Adrenal gland (tissue), 12 donors: ENCODE results near the gene ZNF862. TPM values are rescaled to one million over a fixed set of nuclear protein-coding genes. Genes with fewer than 3 reads are reported as not detected.

Experiments
- DNase-seq, 7 donors: peaks; one replicate each; pipeline ENCODE4 v3.0.0-alpha.2; 2019 to 2020
- H3K27ac ChIP-seq, 5 donors: fragments of 200-600 bp; sonication (generic) in 4 of 5; 1 replicate in 3 of 5; 2 replicates in 2 of 5; pipeline versions ENCODE4 v1.5.1 to v1.8.0; 2016 to 2020; ENCODE audit warnings: mild to moderate bottlenecking in 1 of 5
- H3K27me3 ChIP-seq: fragments of 200-600 bp; 2 replicates; pipeline ENCODE4 v1.8.0; 2021
- H3K36me3 ChIP-seq, 2 donors: fragments of 200-600 bp; replicated peaks in 1 of 2; 1 replicate in 1 of 2; 2 replicates in 1 of 2; pipeline versions ENCODE4 v1.5.1 to v1.8.0; 2018 to 2022
- H3K4me1 ChIP-seq, 2 donors: fragments of 200-600 bp; replicated peaks in 1 of 2; 1 replicate in 1 of 2; 2 replicates in 1 of 2; pipeline versions ENCODE4 v1.5.1 to v1.8.0; 2018 to 2021
- H3K4me3 ChIP-seq, 4 donors: fragments of 200-600 bp; sonication (generic) in 3 of 4; one replicate each; pipeline ENCODE4 v1.5.1; 2016 to 2018
- H3K9me3 ChIP-seq, 3 donors: fragments of 200-600 bp; sonication (generic) in 1 of 3; replicated peaks in 1 of 3; 1 replicate in 2 of 3; 2 replicates in 1 of 3; pipeline versions ENCODE4 v1.5.1 to v1.8.0; 2016 to 2021
- CTCF ChIP-seq, 6 experiments: fragments of 450-650 bp in 4 of 6; fragments of 200-600 bp in 2 of 6; sonication (generic) in 1 of 6; IDR thresholded peaks; 1 replicate in 5 of 6; 2 replicates in 1 of 6; pipeline versions ENCODE4 v1.5.1 to v1.8.0; 2016 to 2021; ENCODE audit warnings: antibody characterized with exemption in 6 of 6, mild to moderate bottlenecking in 2 of 6, moderate library complexity in 1 of 6
- POLR2A ChIP-seq, 2 donors: fragments of 450-650 bp; IDR thresholded peaks; one replicate each; pipeline ENCODE4 v1.6.1; 2017; ENCODE audit warnings: antibody characterized with exemption in 2 of 2, mild to moderate bottlenecking in 2 of 2, moderate library complexity in 1 of 2
- WGBS, 4 donors: extraction: QIAGEN DNeasy Blood & Tissue Kit in 2 of 4; methylation state at CpG; one replicate each; pipeline versions ENCODE4 v1.1.5 to v1.1.7; 2013 to 2017; 5-methylcytosine and 5-hydroxymethylcytosine counted together
- intact Hi-C, 2 donors: fragments of 100-400 bp; cut with DNase I; formaldehyde crosslinking; loops; one replicate each; pipeline versions ENCODE4 v1.14.1 to v1.15.0; 2022 to 2023
- polyA plus RNA-seq, 3 donors: library from polyadenylated mRNA; stranded (reverse); fragments of 200-250 nt in 2 of 3; fragments of 350-450 nt in 1 of 3; fragmentation: Illumina TruSeq in 1 of 3; extraction: RNeasy Lipid Tissue Mini Kit (QIAGEN cat#74804) in 1 of 3; gene quantifications; one replicate each; pipeline ENCODE4 v1.2.3, GENCODE V29; 2013 to 2014
- total RNA-seq, 9 donors: library from RNA; depleted of rRNA in 4 of 9; stranded (reverse); fragments of >200 nt in 4 of 9; fragments of 120-200 nt in 1 of 9; fragmentation: NEBNext Ultra II Directional in 1 of 9; extraction: Animal tissue kit (Norgen Biotek cat#: 25700) in 1 of 9; gene quantifications; one replicate each; pipeline versions ENCODE4 v1.1.0 to v1.2.4, GENCODE V29; 2013 to 2023
- donor health status: healthy with polysubstance abuse.
- donor health status: Bipolar disorder and iron deficiency.
- donor health status: DM: yes; HTN: yes; CAD: no.
- donor health status: DM: no; HTN: no; CAD: no.
- donor health status: DM: no; HTN: no; CAD: no.
- donor health status: DM: yes; HTN: yes; CAD: no.

The ZNF862 gene
- total and polyA plus RNA-seq, 12 donors, result 7.3 to 32.9 (median 13.9) TPM

GRCh38 chr7:149836434-149836833 lies 1.7 kb upstream of the ZNF862 start:
- H3K4me3 ChIP-seq, result no peak overlapping the region
- H3K4me1 ChIP-seq, result peaks cover 5 to 14% of the 10 kb centered on the region in 2 donors
- WGBS, 4 donors, result 37 to 95% (median 91%) methylated on average over 1 of the region's 1 CpG
- no peak for DNase-seq
- H3K9me3 ChIP-seq, result no peaks in the 10 kb centered on the region
- H3K27ac ChIP-seq, result no peak overlapping the region
- H3K36me3 ChIP-seq, result no peaks in the 10 kb centered on the region
- intact Hi-C loops, result no loop called here
- H3K27me3 ChIP-seq, result no peaks in the 10 kb centered on the region
- TF ChIP-seq CTCF (IDR thresholded peaks at IDR 0.05) (no peak), POLR2A (IDR thresholded peaks at IDR 0.05) (no peak)

DNA sequence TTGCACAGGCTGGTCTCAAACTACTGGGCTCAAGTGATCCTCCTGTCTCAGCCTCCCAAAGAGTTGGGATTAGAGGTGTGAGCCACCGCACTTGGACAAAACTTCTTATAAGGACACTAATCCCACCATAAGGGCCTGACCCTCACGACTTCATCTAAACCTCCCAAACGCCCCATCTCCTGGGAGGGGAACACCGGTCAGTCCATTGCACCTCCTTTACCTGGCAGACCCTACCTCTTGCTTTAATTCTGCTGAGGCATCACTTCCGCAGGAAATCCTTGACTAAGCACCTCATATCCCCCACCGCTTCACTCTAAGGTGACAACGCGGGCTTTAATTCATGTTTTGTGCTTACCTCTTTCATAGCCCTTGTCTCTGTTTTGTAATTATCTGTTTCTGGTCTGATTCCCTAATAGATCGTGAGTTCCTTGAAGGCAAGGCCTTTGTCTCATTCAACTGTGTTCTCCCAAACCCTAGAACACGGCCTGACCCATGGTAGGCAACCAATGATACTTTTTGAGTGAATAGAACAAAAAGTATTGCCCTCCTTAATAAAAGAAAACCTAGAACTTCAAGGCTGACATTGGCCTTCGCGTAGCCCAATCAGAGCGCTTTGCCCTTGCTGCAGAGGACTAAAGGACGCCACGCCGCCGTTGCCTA lies 481 bp upstream of the ZNF862 start:
- DNase-seq, result no peak
- H3K4me3 ChIP-seq, result peak overlapping the region in 1 of 4 donors; percentile 77
- no peaks in the 10 kb centered on the region for H3K36me3 ChIP-seq
- peaks cover 5 to 14% of the 10 kb centered on the region in 2 donors for H3K4me1 ChIP-seq
- peak overlapping the region in 1 of 5 donors; percentile 91 for H3K27ac ChIP-seq
- 26 to 30% (median 28%) methylated on average over 17 of the region's 17 CpGs for WGBS, 4 donors
- H3K27me3 ChIP-seq, result no peaks in the 10 kb centered on the region
- intact Hi-C loops, result no loop called here
- no peak for TF ChIP-seq CTCF (IDR thresholded peaks at IDR 0.05)
- no peak for TF ChIP-seq POLR2A (IDR thresholded peaks at IDR 0.05)
- no peaks in the 10 kb centered on the region for H3K9me3 ChIP-seq

DNA sequence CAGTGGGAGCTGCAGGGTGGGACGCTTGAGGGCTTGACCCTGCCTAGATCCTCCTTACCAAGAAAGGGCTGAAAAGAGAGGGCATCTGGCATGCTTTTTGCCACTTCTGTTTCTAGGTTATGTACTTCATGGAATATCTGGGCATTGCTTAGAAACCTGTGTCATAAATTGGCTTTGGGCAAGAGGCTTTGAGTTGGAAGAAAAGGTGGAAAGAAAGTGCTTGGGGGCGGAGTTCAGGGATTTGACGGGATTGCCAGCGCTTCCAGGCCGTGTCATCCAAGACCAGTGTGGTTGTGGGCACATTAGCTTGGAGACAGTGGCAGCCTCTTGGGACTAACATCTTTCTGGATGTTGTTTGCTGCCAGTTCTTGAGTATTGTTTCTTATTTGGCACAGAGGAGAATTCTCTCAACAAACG lies 825 bp downstream of the ZNF862 start:
- peak in 4 of 7 donors; percentile 18 to 65 (median 34) for DNase-seq
- no peaks in the 10 kb centered on the region for H3K27me3 ChIP-seq
- intact Hi-C loops, result no loop called here
- H3K4me1 ChIP-seq, result peaks cover 5 to 14% of the 10 kb centered on the region in 2 donors
- peak overlapping the region; percentile 13 to 96 (median 72) for H3K4me3 ChIP-seq
- H3K9me3 ChIP-seq, result no peaks in the 10 kb centered on the region
- no peak for TF ChIP-seq POLR2A (IDR thresholded peaks at IDR 0.05)
- TF ChIP-seq CTCF (IDR thresholded peaks at IDR 0.05), result no peak
- peak overlapping the region in 4 of 5 donors; percentile 28 to 91 (median 86) for H3K27ac ChIP-seq
- 11 to 18% (median 18%) methylated on average over 6 of the region's 6 CpGs for WGBS, 4 donors
- no peaks in the 10 kb centered on the region for H3K36me3 ChIP-seq

GRCh38 chr7:149839933-149840332 lies 1.8 kb downstream of the ZNF862 start:
- TF ChIP-seq POLR2A (IDR thresholded peaks at IDR 0.05) (no peak), CTCF (IDR thresholded peaks at IDR 0.05) (no peak)
- Histone ChIP-seq H3K36me3 (no peaks in the 10 kb centered on the region), H3K4me3 (no peak overlapping the region), H3K4me1 (peaks cover 5 to 14% of the 10 kb centered on the region in 2 donors), H3K9me3 (no peaks in the 10 kb centered on the region), H3K27ac (no peak overlapping the region), H3K27me3 (no peaks in the 10 kb centered on the region)
- DNase-seq, result no peak
- intact Hi-C loops, result no loop called here
- 93 to 97% (median 96%) methylated on average over 5 of the region's 5 CpGs for WGBS, 4 donors
